Stimulated activated naive CD4-positive, alpha-beta T cell treated with Interleukin-2 at 50 U/mL for 16 hours (primary cell): ENCODE results near the gene DHX15.

Experiments used
- DNase-seq: peaks from one replicate; lab custom pipeline; 2025; lab: John Stamatoyannopoulos, UW

Gene DHX15

DNA sequence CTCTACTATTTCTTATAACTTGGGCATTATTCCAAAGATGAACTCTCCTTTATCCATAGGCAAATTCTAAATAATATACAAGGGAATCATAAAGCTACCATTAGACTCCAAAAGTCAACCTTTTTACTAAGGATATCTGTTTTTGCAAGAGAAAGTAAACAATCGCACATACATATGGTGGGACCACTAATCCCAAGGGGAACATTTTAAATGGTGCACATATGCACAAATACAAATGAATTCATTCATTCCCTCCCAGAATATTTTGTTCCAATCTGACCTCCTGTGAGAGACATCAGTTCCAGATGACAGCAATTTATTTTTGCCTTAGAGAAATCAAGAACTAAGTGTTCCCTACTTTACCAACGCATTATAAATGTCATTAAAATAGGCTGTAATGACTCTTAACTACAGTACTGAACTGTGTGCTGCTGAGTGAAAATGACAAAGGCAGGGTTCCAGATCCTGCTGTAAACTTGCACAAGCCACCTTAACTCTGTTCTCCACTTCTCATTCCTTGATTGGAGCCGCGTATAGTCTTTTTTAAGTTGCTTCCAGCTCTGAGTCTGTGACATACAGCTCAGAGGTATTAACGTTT, 2.0 kb downstream of the DHX15 start:
- no peak for DNase-seq

DNA sequence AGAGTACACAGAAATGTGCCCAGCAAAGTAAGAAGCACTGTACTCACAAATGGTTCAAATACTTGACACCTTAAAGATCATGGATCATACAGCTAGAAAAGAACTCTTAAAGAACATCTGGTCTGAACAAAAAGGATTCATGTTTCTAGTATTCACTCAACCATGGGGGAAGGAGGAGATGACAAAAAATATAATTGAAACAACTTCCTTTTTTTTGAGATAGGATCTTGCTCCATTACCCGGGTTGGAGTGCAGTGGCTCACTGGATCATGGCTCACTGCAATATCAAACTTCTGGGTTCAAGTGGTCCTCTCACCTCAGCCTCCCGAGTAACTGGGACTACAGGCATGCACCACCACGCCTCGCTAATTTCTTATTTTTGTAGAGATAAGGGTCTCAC, 6.0 kb downstream of the DHX15 start:
- no peak for DNase-seq

DNA sequence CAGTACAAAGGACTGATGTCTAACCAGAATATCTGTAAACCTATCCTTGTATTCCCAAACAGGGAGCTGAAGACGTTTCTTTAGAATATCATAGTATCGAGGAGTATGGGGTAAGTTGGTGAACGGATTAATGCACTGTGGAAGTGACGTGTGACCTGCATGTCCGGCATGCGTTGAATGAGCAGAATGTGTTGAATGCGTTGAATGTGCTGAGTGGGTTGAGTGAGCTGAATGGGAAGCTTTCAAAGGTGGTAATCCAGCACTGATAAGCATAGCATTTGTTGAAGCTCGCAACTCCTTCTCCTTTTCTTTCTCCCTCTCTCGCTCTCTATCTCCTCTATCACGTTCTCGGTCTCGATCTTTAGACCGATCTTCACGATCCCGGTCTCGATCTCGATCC, 8.1 kb downstream of the DHX15 start:
- no peak for DNase-seq

DNA sequence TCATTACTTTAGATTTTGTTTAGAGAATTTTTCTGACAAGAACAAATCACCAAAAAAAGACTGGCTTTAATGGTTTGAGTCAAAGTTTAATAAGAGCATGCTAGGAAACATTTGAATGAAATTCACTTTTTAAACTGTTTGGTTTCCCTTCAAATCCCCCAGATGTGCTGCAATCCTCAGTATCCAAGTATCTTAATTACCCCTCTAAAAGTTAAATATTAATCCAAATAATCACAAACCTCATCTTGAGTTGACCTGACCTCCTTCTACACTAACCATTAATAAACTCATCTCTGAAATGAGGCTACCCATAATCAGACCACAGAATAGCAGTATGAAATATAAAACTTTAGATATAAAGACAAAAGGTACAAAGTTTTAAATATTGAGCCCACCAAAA, 10.1 kb downstream of the DHX15 start:
- no peak for DNase-seq

- DNase-seq = no peak
Measured at GRCh38 chr4:24573582-24573981, 10.8 kb downstream of the DHX15 start.

DNA sequence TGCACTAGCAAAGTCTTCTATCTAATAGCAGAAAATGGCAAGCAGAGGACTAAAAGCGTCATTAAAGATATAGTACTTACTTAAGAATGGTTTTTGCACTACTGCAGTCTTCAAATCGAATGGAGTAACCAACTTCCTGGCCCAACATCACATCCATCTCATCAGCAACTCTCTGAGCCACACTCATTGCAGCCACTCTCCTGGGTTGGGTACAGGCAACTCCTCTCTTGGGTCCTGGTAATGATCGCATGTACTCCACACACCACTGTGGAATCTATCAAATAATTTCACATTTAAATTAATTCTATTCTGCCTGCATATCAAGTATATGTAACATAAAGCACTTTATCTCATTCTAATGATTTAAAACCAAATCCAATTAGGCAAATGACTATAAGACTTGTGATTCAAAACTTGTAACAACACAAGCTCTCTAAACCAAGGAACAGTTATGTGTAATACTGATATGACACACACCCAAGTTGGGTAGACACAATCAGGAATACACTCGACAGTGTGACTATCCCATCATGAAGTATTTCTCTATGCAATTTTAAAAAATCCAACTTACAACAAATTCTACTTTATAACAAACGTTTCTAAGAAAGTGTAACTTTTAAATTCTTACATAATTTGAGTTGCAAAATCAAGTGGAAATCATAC, 13.6 kb downstream of the DHX15 start:
- DNase-seq = no peak

DNA sequence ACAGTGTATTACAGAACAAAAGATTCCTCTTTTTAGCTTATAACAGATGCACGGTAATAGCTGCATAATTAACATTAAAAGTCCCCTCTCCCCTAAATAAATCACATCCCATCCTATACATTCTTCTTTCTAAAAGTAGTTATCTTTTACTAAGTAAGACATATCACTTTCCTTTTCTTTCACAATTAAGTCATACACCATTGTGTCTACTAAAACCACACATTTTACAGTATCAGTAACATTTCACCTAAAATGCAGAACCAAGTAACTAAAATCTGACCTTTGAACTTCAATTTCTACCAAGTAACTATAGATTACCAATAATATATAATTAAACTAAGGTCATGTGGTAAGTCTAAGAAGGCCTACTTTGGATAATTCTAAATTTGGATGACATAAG, 14.2 kb downstream of the DHX15 start:
- DNase-seq = no peak

- DNase-seq = no peak
Measured at GRCh38 chr4:24569662-24570061, 14.7 kb downstream of the DHX15 start.

- DNase-seq = no peak
Measured at GRCh38 chr4:24568425-24568824, 15.9 kb downstream of the DHX15 start.

DNA sequence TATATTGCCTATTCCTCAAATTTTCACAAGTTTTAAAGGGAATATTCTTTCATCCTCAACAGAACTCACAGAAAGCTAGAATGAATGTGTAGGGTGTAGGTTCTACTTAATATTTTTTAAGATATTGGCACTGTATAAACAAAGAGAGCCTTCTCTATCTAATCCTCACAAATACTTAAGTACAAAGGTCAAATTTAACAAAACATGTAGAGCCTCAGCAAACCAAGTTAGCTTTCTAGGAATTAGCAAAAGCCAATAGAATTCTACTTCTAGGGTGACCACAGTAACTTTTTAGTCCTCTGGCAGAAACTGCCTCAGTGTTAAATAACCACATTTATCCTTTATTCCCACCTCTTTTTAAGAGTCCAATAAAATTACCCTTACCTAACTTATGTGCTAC, 19.3 kb downstream of the DHX15 start:
- DNase-seq = no peak

GRCh38 chr4:24564488-24564887, 19.9 kb downstream of the DHX15 start:
- no peak for DNase-seq

- DNase-seq = no peak
Measured at GRCh38 chr4:24561438-24562139, 22.8 kb downstream of the DHX15 start.

- no peak for DNase-seq
Measured at GRCh38 chr4:24560868-24561368, 23.4 kb downstream of the DHX15 start.

DNA sequence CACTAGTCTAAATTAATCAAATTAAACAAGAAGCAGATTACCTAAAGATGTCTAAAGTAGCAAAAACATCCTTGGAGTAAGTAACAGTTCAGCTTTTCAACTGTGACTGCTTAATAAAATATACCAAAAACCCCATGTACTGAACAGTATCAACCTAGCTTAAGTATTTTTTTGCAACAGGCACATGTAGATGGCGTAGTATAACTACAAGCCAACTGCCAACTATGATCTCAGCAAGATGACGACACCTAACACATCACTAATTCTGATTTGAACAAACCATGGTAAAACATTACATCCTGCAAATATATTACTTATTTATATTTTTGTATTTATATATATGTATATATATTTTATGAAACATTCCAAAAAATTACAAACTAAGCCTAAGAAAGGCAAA, 24.5 kb downstream of the DHX15 start:
- DNase-seq = no peak

DNA sequence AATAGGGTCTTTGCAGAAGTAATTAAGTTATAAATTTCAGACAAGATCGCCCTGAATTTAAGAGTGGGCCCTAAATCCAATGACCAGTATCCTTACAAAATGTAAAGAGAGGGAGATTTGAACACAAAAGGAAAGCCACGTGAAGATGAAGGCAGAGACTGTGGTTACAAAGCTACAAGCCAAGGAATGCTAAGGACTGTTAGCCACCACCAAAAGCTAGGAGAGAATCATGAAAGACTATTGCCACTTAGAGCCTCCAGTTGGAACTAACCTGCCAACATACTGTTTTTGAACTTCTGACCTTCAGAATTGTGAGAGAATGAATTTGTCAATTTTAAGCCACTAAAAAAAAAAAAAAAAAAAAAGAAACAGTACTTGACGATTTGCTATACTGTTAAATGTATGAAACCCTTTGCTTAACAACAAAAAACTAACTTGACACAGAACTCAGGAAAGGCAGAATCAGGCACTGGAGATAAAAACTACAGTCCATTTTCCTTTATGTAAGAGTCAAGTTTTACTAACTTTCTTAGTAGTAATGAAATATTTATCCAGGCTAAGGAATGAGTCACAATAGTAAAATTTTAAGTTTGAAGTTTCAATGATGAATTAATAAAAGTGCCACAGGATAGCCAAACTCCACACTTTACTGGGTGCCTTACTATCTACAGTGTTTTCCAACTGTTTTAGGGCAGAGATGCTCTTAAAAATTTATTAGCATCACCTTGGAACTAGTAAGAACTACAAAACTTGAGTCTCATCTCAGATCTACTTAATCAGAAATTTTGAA, 25.1 kb downstream of the DHX15 start:
- DNase-seq = no peak

DNA sequence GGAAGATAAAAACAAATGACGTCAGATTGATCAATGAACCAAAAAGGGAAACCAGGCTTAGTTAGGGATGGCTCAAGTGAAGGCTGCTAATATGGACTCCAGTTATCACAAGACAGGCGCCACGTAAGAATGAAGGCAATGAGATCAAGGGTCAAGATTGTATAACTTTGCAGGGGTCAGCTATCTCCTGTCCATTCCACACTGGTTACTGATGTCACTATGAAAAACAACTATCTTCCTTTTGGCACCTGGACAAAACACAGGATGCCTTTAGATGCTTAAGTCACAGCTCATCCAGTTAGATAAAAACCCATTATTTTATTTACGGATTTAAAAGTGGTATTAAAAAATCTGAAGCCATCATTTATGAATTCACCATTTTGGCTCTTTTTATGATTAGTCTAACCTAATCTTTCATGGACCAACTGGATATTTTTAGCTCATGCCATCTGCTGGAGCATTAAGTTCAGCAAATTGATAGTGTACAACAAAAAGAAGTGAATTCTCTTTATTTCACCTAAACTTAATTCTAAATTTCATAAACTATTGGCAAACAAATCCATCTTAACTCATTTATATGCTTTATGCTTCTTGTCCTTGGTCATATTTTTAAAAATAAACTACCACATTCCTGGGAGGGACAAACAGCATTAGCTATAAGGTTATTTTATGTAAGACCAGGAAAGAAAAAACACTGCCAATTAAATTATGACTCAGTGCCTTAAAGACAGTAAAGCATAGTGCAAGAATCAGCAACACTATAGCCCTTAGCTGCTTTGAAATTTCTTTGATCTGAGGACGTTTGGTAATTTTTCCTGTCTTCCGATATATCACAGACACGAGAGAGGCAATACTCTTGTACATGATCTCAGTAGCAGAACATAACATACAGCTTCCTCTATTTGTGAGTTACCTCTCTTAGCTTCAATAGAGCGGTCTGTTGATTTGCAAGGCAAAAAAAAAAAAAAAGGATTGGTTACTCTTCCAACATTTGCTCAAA, 27.0 kb downstream of the DHX15 start:
- no peak for DNase-seq

DNA sequence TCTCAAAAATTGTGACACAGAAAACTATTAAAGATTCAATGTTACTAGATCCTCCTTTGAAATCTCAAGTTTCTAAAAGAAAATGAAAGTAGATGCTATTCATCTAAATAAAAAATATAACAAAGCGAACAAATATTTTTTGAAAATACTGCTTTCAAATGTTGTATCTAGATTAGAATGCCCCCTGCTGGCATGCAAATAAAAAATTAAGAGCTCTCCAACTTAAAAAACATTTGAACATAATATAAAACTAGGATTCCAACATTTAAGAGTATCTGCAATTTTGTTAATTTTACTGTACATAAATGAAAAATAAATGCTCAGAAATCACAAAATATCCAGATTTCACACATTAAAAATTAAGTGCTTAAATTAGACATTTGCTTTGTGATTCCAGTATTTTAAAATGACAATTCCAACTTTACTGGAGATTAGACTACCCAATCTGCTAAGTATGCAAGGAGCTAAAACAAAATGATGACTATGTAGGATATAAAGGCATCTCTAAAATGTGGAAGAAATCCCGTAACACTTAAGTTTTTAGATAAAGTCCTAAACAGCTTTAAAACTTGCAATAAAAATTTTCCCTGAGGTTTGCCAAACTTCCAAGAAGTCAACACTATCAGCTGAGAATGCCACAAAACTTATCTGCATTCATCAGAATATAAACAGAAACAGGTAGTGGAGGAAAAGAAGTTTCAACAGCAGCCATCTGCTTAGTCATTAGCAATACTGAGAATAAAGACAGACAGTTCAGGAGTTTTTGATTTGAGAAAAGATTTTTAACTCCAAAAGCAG, 32.7 kb downstream of the DHX15 start:
- DNase-seq = no peak

- no peak for DNase-seq
Measured at GRCh38 chr4:24550441-24551175, 33.7 kb downstream of the DHX15 start.

GRCh38 chr4:24547979-24548378, 36.4 kb downstream of the DHX15 start:
- DNase-seq = no peak
